Effector memory CD8-positive, alpha-beta T cell (primary cell): Measurements from ENCODE around the gene NKX6-1.

ENCODE experiments used
- ATAC-seq: fragments of 150-1000 bp; cut with Tn5 transposase; replicated peaks from 2 replicates; pipeline ENCODE4 v1.10.0; 2021; ENCODE audit warnings: mild to moderate bottlenecking, moderate library complexity
- DNase-seq, 3 experiments: peaks; one replicate each; pipeline ENCODE4 v3.0.0; 2021
- H3K27ac Mint-ChIP-seq, 2 donors: one replicate each; pipeline ENCODE4 v1.8.0; 2022; ENCODE audit warnings: mild to moderate bottlenecking in 2 of 2, mixed read lengths in 2 of 2, moderate library complexity in 2 of 2
- H3K27me3 Mint-ChIP-seq, 2 donors: one replicate each; pipeline ENCODE4 v1.8.0; 2022; ENCODE audit warnings: mixed read lengths in 2 of 2
- H3K36me3 Mint-ChIP-seq: one replicate; pipeline ENCODE4 v1.8.0; 2022; ENCODE audit warnings: mild to moderate bottlenecking, moderate library complexity, mixed read lengths; ENCODE audit not compliant: insufficient read depth
- H3K4me1 Mint-ChIP-seq, 2 donors: one replicate each; pipeline ENCODE4 v1.8.0; 2022; ENCODE audit warnings: low read depth in 2 of 2, mixed read lengths in 2 of 2
- H3K4me3 Mint-ChIP-seq, 2 donors: one replicate each; pipeline ENCODE4 v1.8.0; 2022; ENCODE audit warnings: mild to moderate bottlenecking in 2 of 2, mixed read lengths in 2 of 2, moderate library complexity in 2 of 2
- H3K9me3 Mint-ChIP-seq, 2 donors: one replicate each; pipeline ENCODE4 v1.8.0; 2022; ENCODE audit warnings: mixed read lengths in 2 of 2

Gene NKX6-1

DNA sequence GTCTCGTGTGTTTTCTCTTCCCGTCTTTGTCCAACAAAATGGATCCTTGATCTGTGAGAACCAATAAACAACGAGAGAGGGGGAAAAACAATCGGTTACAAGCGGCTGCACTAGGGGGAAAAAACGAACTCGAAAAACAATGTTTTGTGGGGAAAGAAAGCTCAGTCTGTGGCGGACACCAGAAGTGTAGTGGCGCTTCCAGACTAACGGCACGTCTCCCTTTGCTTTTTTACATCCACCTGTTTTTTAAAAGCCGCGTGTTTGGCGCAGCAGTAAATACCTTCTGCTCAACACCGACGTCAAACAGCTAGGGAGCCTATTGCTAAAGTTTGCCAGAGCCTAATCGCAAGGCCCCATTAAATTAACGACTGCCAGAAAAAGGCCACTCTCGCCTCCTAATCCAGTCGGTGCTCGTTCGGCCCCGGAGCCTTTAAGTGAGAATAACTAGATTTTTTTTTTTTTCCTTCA, 3.3 kb downstream of the NKX6-1 start:
- ATAC-seq (no peak), DNase-seq (no peak)
- peaks cover 4 to 16% of the 10 kb centered on the region in 2 donors for H3K4me1 Mint-ChIP-seq
- peaks cover 80 to 87% of the 10 kb centered on the region in 2 donors for H3K27me3 Mint-ChIP-seq
- no peaks in the 10 kb centered on the region for H3K9me3 Mint-ChIP-seq
- no peak overlapping the region for H3K4me3 Mint-ChIP-seq
- H3K36me3 Mint-ChIP-seq: no peaks in the 10 kb centered on the region
- no peak overlapping the region for H3K27ac Mint-ChIP-seq

GRCh38 chr4:84495118-84495793, 3.8 kb downstream of the NKX6-1 start:
- peaks cover 81 to 87% of the 10 kb centered on the region in 2 donors for H3K27me3 Mint-ChIP-seq
- no peak for ATAC-seq
- no peak overlapping the region for H3K4me3 Mint-ChIP-seq
- H3K4me1 Mint-ChIP-seq: peaks cover 4 to 16% of the 10 kb centered on the region in 2 donors
- DNase-seq: no peak
- no peaks in the 10 kb centered on the region for H3K9me3 Mint-ChIP-seq
- H3K27ac Mint-ChIP-seq: no peak overlapping the region
- no peaks in the 10 kb centered on the region for H3K36me3 Mint-ChIP-seq

DNA sequence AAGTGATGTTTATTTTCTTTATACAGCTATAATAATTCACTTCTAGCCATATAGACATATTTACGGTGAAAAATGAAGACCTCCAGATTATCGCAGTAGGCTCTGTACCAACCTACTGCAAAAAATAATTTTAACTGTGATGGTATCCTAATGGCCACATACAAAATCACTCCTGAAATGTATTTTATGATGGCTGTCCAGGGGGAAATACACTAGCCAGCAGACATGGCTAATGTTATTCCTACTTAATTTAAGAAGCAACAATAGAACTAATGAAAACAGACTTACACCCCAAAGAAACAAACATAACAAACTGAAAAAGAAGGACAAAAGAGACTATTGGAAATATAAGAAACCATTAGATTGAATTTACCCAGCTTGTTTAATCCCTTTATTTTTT, 4.6 kb downstream of the NKX6-1 start:
- Mint-ChIP-seq H3K36me3 (no peaks in the 10 kb centered on the region), H3K27me3 (peaks cover 80 to 87% of the 10 kb centered on the region in 2 donors), H3K4me3 (no peak overlapping the region), H3K27ac (no peak overlapping the region), H3K9me3 (no peaks in the 10 kb centered on the region), H3K4me1 (peaks cover 4 to 11% of the 10 kb centered on the region in 2 donors)
- ATAC-seq: no peak
- no peak for DNase-seq

GRCh38 chr4:84494076-84494475, 5.0 kb downstream of the NKX6-1 start:
- Mint-ChIP-seq H3K36me3 (no peaks in the 10 kb centered on the region), H3K27me3 (peaks cover 75 to 85% of the 10 kb centered on the region in 2 donors), H3K9me3 (no peaks in the 10 kb centered on the region), H3K4me3 (no peak overlapping the region), H3K4me1 (peaks cover 2 to 9% of the 10 kb centered on the region in 2 donors), H3K27ac (no peak overlapping the region)
- DNase-seq (no peak), ATAC-seq (no peak)

- Mint-ChIP-seq H3K27me3 (peaks cover 73 to 85% of the 10 kb centered on the region in 2 donors), H3K27ac (peak overlapping the region in 1 of 2 donors; percentile 26), H3K9me3 (no peaks in the 10 kb centered on the region), H3K4me1 (peaks cover 0 to 5% of the 10 kb centered on the region in 2 donors), H3K36me3 (no peaks in the 10 kb centered on the region), H3K4me3 (peak overlapping the region in 1 of 2 donors; percentile 23)
- ATAC-seq (no peak), DNase-seq (no peak)
Observed at GRCh38 chr4:84493092-84493850, 5.8 kb downstream of the NKX6-1 start.

DNA sequence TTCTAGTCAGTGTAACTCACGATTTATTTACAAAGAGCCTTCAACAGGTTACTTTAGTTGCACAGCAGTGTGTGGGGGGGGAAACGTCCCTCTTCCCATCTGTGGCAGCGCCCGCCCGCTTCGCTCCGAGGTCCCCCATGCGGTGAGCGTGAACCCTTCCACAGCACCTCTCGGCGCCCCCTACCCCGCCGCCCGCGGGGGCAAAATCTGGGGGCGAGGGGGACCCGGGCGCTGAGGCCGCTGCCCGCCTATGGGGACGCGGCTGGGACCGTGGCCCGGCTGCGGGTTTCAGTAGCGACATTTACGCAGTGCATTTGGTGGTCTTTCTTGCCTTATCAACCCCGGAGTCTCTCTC, 6.4 kb downstream of the NKX6-1 start:
- no peaks in the 10 kb centered on the region for H3K9me3 Mint-ChIP-seq
- H3K27ac Mint-ChIP-seq: no peak overlapping the region
- H3K4me3 Mint-ChIP-seq: no peak overlapping the region
- H3K27me3 Mint-ChIP-seq: peaks cover 72 to 85% of the 10 kb centered on the region in 2 donors
- no peaks in the 10 kb centered on the region for H3K36me3 Mint-ChIP-seq
- peaks cover 0 to 5% of the 10 kb centered on the region in 2 donors for H3K4me1 Mint-ChIP-seq
- no peak for DNase-seq
- no peak for ATAC-seq

- peaks cover 74 to 86% of the 10 kb centered on the region in 2 donors for H3K27me3 Mint-ChIP-seq
- peaks cover 0 to 5% of the 10 kb centered on the region in 2 donors for H3K4me1 Mint-ChIP-seq
- no peak for ATAC-seq
- H3K4me3 Mint-ChIP-seq: no peak overlapping the region
- no peaks in the 10 kb centered on the region for H3K36me3 Mint-ChIP-seq
- H3K27ac Mint-ChIP-seq: no peak overlapping the region
- no peak for DNase-seq
- H3K9me3 Mint-ChIP-seq: peaks cover 0 to 1% of the 10 kb centered on the region in 2 donors
Observed at GRCh38 chr4:84492290-84492689, 6.8 kb downstream of the NKX6-1 start.

DNA sequence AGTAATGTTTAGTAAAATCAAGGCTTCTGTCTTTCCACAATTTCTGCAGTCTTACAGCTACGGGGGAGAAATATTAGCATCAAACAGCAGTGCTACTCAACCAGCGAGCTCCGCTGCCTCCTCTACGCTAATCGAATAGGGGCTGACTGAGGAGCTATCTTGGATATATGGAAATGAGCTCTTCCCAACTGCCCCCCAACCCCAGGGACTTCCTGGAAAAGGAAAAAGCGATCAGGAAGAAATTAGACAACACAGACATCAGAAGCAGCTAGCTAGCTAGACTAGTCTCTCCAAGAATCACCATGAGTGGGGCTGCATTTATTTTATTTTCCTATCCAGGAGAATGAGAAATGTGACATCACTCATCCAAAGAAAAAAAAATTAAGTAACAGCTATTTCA, 7.6 kb downstream of the NKX6-1 start:
- Mint-ChIP-seq H3K27ac (no peak overlapping the region), H3K9me3 (peaks cover 0 to 2% of the 10 kb centered on the region in 2 donors), H3K4me1 (peaks cover 0 to 2% of the 10 kb centered on the region in 2 donors), H3K27me3 (peaks cover 69 to 86% of the 10 kb centered on the region in 2 donors), H3K36me3 (no peaks in the 10 kb centered on the region), H3K4me3 (no peak overlapping the region)
- ATAC-seq (no peak), DNase-seq (no peak)

- ATAC-seq (no peak), DNase-seq (no peak)
- H3K36me3 Mint-ChIP-seq: no peaks in the 10 kb centered on the region
- H3K27ac Mint-ChIP-seq: no peak overlapping the region
- H3K4me3 Mint-ChIP-seq: no peak overlapping the region
- H3K4me1 Mint-ChIP-seq: peaks cover 0 to 2% of the 10 kb centered on the region in 2 donors
- peaks cover 61 to 86% of the 10 kb centered on the region in 2 donors for H3K27me3 Mint-ChIP-seq
- peaks cover 0 to 2% of the 10 kb centered on the region in 2 donors for H3K9me3 Mint-ChIP-seq
Observed at GRCh38 chr4:84490663-84491062, 8.4 kb downstream of the NKX6-1 start.

GRCh38 chr4:84484236-84484635, 14.9 kb downstream of the NKX6-1 start:
- Mint-ChIP-seq H3K4me1 (peaks cover 0 to 3% of the 10 kb centered on the region in 2 donors), H3K9me3 (peaks cover 0 to 2% of the 10 kb centered on the region in 2 donors), H3K4me3 (no peak overlapping the region), H3K27me3 (peaks cover 48 to 94% of the 10 kb centered on the region in 2 donors), H3K27ac (no peak overlapping the region), H3K36me3 (no peaks in the 10 kb centered on the region)
- ATAC-seq (no peak), DNase-seq (no peak)

DNA sequence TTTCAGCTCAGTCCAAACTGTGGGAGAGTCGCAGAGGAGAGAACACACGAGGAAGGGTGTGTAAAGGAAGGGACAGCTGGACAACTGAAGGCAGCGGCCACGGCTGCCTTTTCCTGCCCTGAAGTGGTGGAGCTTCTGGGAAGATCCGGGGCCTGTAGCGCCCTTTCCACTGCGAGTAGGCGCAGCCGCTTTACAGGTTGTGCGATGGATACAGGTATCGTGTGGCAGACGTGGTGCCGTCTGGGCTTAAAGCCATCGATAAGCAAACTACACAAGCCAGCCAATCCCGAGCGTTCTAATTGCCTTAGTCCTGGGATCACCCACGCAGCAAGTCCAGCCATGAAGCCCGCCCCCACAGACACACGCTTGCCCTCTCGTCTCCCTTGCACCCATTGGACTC, 15.4 kb downstream of the NKX6-1 start:
- H3K4me3 Mint-ChIP-seq: no peak overlapping the region
- H3K27me3 Mint-ChIP-seq: peaks cover 49 to 93% of the 10 kb centered on the region in 2 donors
- ATAC-seq (no peak), DNase-seq (no peak)
- peaks cover 0 to 2% of the 10 kb centered on the region in 2 donors for H3K9me3 Mint-ChIP-seq
- H3K4me1 Mint-ChIP-seq: peaks cover 0 to 3% of the 10 kb centered on the region in 2 donors
- H3K36me3 Mint-ChIP-seq: no peaks in the 10 kb centered on the region
- H3K27ac Mint-ChIP-seq: no peak overlapping the region

DNA sequence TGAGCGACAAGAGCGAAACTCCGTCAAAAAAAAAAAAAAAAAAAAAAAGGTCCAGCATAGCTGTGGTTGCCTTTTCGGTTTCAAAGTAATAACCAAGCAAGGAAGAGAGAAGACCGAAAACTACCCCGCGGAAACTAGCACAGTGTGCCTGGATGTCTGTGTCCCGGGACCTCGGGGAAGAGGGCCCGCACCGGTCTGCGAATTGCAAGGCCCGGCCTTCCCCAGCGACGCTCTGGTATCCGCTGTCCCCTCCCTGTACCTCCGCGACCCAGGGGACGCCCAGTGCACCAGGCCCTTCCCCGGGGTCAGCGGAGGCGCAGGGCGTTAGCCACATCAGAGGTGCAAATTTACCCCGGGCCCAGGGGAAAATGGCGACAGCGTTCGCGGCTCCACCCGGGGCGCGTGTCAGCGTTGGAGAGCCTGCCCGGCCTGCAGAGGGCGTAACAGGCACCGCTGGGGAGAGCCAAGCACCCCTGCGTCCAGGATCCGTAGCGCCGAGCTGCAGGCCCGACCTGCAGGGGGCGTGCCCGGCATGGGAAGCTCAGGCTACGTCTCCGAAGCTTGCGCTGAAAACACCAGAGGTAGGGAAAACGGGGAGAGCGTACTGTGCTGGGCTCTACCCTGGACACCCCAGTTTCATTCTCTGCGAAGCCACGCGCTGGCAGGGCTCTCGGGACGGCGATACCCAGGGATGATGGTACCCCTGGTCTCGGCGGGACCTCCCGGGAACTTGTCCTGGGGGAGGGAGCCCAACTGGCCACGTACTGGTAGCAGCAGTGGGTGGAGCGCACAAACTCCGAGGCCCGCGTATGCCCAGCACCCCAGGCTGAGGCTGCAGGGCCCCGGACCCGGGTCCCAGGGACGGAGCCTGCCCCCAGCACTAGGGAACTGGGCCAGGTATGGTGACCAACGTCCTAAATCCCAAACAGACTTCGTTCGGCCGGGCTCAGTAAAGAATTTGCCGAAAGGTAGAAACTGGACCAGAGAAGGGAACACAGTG, 16.2 kb downstream of the NKX6-1 start:
- Mint-ChIP-seq H3K4me1 (peaks cover 0 to 3% of the 10 kb centered on the region in 2 donors), H3K27me3 (peaks cover 52 to 87% of the 10 kb centered on the region in 2 donors), H3K9me3 (peaks cover 0 to 2% of the 10 kb centered on the region in 2 donors), H3K36me3 (no peaks in the 10 kb centered on the region), H3K4me3 (no peak overlapping the region), H3K27ac (no peak overlapping the region)
- DNase-seq (no peak), ATAC-seq (no peak)

- Mint-ChIP-seq H3K9me3 (no peaks in the 10 kb centered on the region), H3K36me3 (no peaks in the 10 kb centered on the region), H3K4me1 (peaks cover 0 to 3% of the 10 kb centered on the region in 2 donors), H3K4me3 (peak overlapping the region in 1 of 2 donors; percentile 14), H3K27me3 (peaks cover 48 to 80% of the 10 kb centered on the region in 2 donors), H3K27ac (no peak overlapping the region)
- ATAC-seq (no peak), DNase-seq (no peak)
Observed at GRCh38 chr4:84481860-84482245, 17.2 kb downstream of the NKX6-1 start.
